Panc1 (cell line): Measurements from ENCODE around the gene HK3. TPM values are rescaled to one million over a fixed set of nuclear protein-coding genes. Genes with fewer than 3 reads are reported as not detected.

Experiments used
- ATAC-seq: fragments of 200-7000 bp; cut with Tn5 transposase; 2 replicates; pipeline ENCODE4 v1.9.1; 2020; ENCODE audit warnings: mild to moderate bottlenecking, moderate library complexity
- BruUV-seq: library from RNA; stranded (reverse); fragments of 400-500 nt; replicated peaks from 2 replicates; lab custom pipeline; 2021; lab: Mats Ljungman, UMichigan
- CTCF ChIA-PET: fragments of 300-600 bp; sonication (Branson Sonifier 250); formaldehyde crosslinking; loops from one replicate; lab custom pipeline; 2022; ENCODE audit warnings: antibody characterized with exemption; lab: Charles Lee
- POLR2A ChIA-PET: fragments of 300-600 bp; sonication (Branson Sonifier 250); formaldehyde crosslinking; loops from one replicate; lab custom pipeline; 2022; ENCODE audit warnings: antibody characterized with exemption; lab: Charles Lee
- DNase-seq: peaks from one replicate; pipeline ENCODE4 v3.0.0-alpha.2; 2010; ENCODE audit warnings: low read depth, low spot score
- H3K27ac ChIP-seq: 2 replicates; pipeline ENCODE4 v1.5.1; 2011; ENCODE audit warnings: mild to moderate bottlenecking, low read length, inconsistent platforms
- H3K27me3 ChIP-seq: fragments of 200-500 bp; sonication (Bioruptor generic); 2 replicates; pipeline ENCODE4 v1.6.0; 2014; ENCODE audit warnings: low read length, inconsistent platforms; ENCODE audit not compliant: control insufficient read depth, insufficient read depth
- H3K36me3 ChIP-seq: fragments of 200-500 bp; sonication (Bioruptor generic); 2 replicates; pipeline ENCODE4 v1.5.1; 2014; ENCODE audit warnings: inconsistent platforms, mild to moderate bottlenecking, low read length, moderate library complexity; ENCODE audit not compliant: control insufficient read depth, insufficient read depth
- H3K4me1 ChIP-seq: 2 replicates; pipeline ENCODE4 v1.5.1; 2011; ENCODE audit warnings: inconsistent platforms, mild to moderate bottlenecking, low read length, moderate library complexity; ENCODE audit not compliant: control insufficient read depth, insufficient read depth
- H3K4me3 ChIP-seq, 2 experiments: 2 replicates each; pipeline ENCODE4 v1.5.1; 2011 to 2012; ENCODE audit warnings: low read depth in 2 of 2, low read length in 2 of 2, mild to moderate bottlenecking in 2 of 2, inconsistent platforms in 1 of 2, moderate library complexity in 1 of 2
- H3K9me3 ChIP-seq: fragments of 200-500 bp; sonication (Bioruptor generic); 2 replicates; pipeline ENCODE4 v1.5.1; 2014; ENCODE audit warnings: low read depth, mild to moderate bottlenecking, inconsistent platforms, low read length, moderate library complexity; ENCODE audit not compliant: control insufficient read depth, insufficient read depth
- CTCF ChIP-seq: fragments of 450-650 bp; IDR thresholded peaks from 2 replicates; pipeline ENCODE4 v1.5.1; 2017; ENCODE audit warnings: mild to moderate bottlenecking
- POLR2AphosphoS5 ChIP-seq: IDR thresholded peaks from 2 replicates; pipeline ENCODE4 v1.6.1; 2012; ENCODE audit warnings: mild to moderate bottlenecking, low read depth, low read length, moderate library complexity
- REST ChIP-seq, 2 experiments: IDR thresholded peaks; 2 replicates each; pipeline ENCODE4 v1.6.1; 2011 to 2012; ENCODE audit warnings: low read depth in 2 of 2, control low read depth in 1 of 2, low read length in 1 of 2, mild to moderate bottlenecking in 1 of 2, moderate library complexity in 1 of 2; ENCODE audit not compliant: insufficient read depth in 1 of 2
- SIN3A ChIP-seq: IDR thresholded peaks from 2 replicates; pipeline ENCODE4 v1.6.1; 2012; ENCODE audit warnings: low read depth, mild to moderate bottlenecking, low read length, moderate library complexity, borderline replicate concordance; ENCODE audit not compliant: insufficient read depth
- TCF7L2 ChIP-seq: IDR thresholded peaks from 2 replicates; pipeline ENCODE4 v1.6.1; 2011; ENCODE audit warnings: mild to moderate bottlenecking, low read depth, low read length, inconsistent platforms
- in situ Hi-C: cut with HindIII; loops from 2 replicates; pipeline ENCODE4 v1.10.0; 2016; ENCODE audit warnings: low sequenced_read_pairs, low pct_unique_long_range_greater_than_20kb
- intact Hi-C: fragments of 100-400 bp; cut with micrococcal nuclease; formaldehyde crosslinking; loops from one replicate; pipeline ENCODE4 v1.10.0; 2022; ENCODE audit not compliant: unreplicated experiment
- total RNA-seq: library from RNA; stranded (reverse); gene quantifications from one replicate; pipeline ENCODE4 v1.2.1, GENCODE V29; 2021; ENCODE audit not compliant: unreplicated experiment

The HK3 gene
- total RNA-seq, 1 experiment from 2014 or later, result not detected

DNA sequence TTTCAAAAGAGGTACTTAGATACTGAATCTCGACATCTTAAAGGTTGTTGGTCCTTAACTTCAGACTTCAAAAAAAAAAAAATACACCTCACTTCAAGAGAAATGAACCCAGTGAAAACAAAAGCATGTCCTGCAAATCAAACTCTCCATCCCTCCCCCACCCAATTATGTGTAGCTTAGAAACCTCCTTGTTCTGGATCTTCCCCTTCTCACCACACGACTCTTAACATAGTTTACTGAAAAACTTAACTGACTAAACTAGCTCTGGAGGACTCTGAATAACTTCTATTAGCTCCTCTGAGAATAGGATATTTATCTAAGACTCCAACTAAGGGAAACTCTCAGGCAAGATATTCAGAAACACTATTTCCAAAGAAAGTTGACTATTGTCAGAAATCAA is 48.7 kb upstream of the HK3 start:
- in situ Hi-C loops, result no loop called here
- ATAC-seq (no peak), DNase-seq (no peak)
- TF ChIP-seq SIN3A (no peak), CTCF (no peak), REST (IDR thresholded peaks at IDR 0.05; ENCODE audit: insufficient read depth in 1 of 2, low read depth in 2 of 2, low read length in 1 of 2) (no peak), TCF7L2 (no peak)
- H3K9me3 ChIP-seq, result no peaks in the 10 kb centered on the region
- H3K27ac ChIP-seq, result no peak overlapping the region
- intact Hi-C loops, result no loop called here
- ChIA-PET POLR2A (interaction anchor here (0.6 kb wide), 1 partner anchor 50 kb away, joined by 15 read pairs; no protein-coding TSS in a partner anchor), CTCF (no interaction called here)
- peaks cover 22% of the 10 kb centered on the region for H3K36me3 ChIP-seq
- no peaks in the 10 kb centered on the region for H3K27me3 ChIP-seq
- no TSS peak for BruUV-seq
- no peak overlapping the region for H3K4me3 ChIP-seq
- H3K4me1 ChIP-seq, result no peaks in the 10 kb centered on the region

DNA sequence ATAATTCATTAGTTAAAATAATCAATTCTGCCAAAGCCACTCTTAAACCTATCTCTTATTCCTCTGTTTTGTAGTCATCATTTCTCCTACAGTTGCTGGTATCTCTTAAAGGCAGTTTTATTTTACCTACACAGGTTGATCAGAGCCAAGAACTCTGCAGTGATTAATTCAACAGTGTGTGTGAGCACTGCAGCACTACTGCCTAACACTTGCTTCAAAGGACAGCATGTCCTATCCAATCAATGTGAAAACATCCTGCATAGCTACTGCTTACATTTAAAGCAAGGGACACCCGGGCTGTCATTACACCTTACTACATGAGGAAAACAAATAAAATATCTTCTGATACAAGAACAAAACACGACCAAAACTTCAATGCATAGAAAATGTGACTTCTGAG is 45.1 kb upstream of the HK3 start:
- ATAC-seq (no peak), DNase-seq (no peak)
- intact Hi-C loops, result no loop called here
- Histone ChIP-seq H3K9me3 (no peaks in the 10 kb centered on the region), H3K4me1 (no peaks in the 10 kb centered on the region), H3K36me3 (peaks cover 19% of the 10 kb centered on the region; the same call in 1 of the 2 replicates), H3K4me3 (no peak overlapping the region), H3K27me3 (no peaks in the 10 kb centered on the region), H3K27ac (no peak overlapping the region)
- no TSS peak for BruUV-seq
- CTCF ChIA-PET, result no interaction called here
- in situ Hi-C loops, result no loop called here
- POLR2A ChIA-PET, result no interaction called here
- TF ChIP-seq CTCF, result no peak
- TF ChIP-seq POLR2AphosphoS5, result no peak
- no peak for TF ChIP-seq REST (IDR thresholded peaks at IDR 0.05; ENCODE audit: insufficient read depth in 1 of 2, low read depth in 2 of 2, low read length in 1 of 2)
- TF ChIP-seq TCF7L2, result no peak
- TF ChIP-seq SIN3A, result no peak
